Measurements from ENCODE around the gene ZNF580. TPM values are rescaled to one million over a fixed set of nuclear protein-coding genes. Genes with fewer than 3 reads are reported as not detected.

Gene ZNF580
- total RNA-seq, 2 donors from 2014 or later: 21.9 to 22.2 TPM

DNA sequence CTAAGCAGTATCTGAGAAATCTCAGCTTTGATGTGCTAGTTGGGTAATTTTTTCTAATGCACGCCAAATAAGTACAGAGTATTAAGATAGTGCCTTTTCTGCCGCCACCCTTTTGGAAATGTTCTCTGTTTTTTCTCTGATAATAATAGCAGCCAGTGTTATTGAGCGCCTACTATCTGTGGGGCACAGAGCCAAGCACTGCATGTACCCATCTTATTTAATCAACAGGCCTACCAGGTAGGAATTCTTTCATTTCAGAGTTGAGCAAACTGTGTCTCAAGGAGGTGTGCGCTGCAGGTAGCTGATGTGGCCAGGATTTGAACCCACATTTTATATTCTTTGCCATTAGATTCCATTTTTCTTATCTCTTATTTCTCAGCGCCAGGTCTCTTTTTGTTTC is 35.6 kb downstream of the ZNF580 start:
- no peak for ATAC-seq (replicated peaks)

DNA sequence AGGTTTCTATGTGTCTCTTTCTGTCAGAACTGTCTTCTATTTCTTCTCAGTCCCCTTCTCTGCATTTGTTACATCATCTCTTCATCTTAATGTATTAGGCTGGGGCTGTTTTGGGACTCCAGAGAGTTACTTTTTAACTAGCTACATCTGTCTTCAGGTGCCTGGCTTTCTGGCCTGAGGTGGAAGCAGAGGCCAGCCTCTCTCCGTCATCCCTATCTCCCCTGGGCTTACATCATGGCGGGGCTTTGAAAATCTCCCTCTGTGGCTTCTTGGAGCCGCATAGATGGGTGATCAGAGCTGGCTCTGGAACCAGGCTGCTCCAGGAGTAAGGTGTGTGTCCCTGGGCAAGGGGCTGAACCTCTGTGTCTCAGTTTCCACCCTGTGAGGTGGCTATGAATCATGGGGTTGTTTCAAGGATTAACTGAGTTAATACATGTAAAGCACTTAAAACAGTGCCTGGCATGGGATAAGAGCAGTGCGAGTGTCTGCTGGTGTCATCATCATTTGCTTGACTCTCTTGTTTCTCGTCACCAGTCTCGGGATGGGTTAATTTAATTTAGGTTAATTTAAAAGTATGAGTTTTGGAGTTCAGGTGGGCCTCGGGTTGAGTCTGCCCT is 36.2 kb downstream of the ZNF580 start:
- ATAC-seq (replicated peaks): no peak
- Mint-ChIP-seq H3K4me3 (peak overlapping the region; percentile 86), H3K27me3 (no peaks in the 10 kb centered on the region), H3K27ac (peak overlapping the region; percentile 91), H3K4me1 (peaks cover 31% of the 10 kb centered on the region), H3K36me3 (ENCODE audit: low read depth) (peaks cover 85% of the 10 kb centered on the region), H3K9me3 (no peaks in the 10 kb centered on the region)

More for the DNA sequence above, 35.6 kb downstream of the ZNF580 start:
- Mint-ChIP-seq H3K36me3 (ENCODE audit: low read depth) (peaks cover 89% of the 10 kb centered on the region), H3K27ac (peak overlapping the region; percentile 91), H3K4me1 (peaks cover 33% of the 10 kb centered on the region), H3K4me3 (peak overlapping the region; percentile 86), H3K9me3 (no peaks in the 10 kb centered on the region), H3K27me3 (no peaks in the 10 kb centered on the region)

DNA sequence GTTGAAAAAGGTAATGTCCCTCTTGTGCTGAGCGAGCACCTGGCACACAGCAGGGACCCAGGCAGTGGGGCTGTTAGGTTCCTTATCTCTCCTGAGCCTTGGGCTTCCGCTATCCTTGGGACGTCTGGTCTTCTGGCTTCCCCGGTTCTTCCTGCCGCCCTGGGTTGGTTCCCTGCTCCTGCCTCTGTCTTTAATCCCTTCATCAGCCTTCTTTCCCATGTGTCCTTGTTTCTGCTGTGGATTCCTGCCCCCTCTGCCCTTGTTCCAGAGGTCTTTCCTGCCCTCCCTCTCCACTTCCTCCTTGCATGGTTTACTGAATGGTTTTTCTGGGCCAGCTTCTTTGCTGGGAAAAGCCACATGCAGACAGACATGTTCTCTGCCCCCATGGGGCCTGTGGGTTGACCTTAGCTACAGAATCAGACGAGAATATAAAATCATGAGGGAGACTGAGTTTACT is 36.8 kb downstream of the ZNF580 start:
- peak overlapping the region; percentile 86 for H3K4me3 Mint-ChIP-seq

DNA sequence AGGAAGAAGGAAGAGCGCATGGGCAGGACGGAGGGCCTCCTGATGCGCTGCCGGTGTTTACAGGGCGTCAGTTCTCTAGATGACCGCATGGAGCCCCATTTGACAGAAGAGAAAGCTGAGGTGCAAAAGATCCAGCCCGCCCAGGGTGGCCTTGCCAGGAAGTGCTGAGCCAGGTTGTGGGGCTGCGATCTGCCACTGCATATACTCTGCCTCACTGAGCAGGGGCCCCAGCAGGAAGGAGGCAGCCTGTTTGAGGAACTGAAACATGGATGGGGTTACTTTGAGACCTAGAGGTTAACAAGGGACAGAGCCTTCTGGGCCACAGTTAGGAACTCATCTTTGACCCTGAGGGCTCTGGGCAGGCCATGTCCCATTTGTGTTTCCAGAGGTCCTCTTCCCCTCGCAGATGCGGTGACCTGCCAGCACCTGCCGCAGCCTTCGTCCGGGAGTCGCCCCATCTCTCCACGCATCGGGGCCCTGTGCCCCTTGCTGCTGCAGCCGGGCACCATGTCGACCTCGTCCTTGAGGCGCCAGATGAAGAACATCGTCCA is 37.4 kb downstream of the ZNF580 start:
- peak overlapping the region; percentile 91 for H3K27ac Mint-ChIP-seq
- H3K4me1 Mint-ChIP-seq: peaks cover 31% of the 10 kb centered on the region
- peaks cover 83% of the 10 kb centered on the region for H3K36me3 Mint-ChIP-seq (ENCODE audit: low read depth)
- peak overlapping the region; percentile 86 for H3K4me3 Mint-ChIP-seq
- H3K27me3 Mint-ChIP-seq: no peaks in the 10 kb centered on the region
- no peaks in the 10 kb centered on the region for H3K9me3 Mint-ChIP-seq
- ATAC-seq (replicated peaks): no peak

More for the DNA sequence above, 36.8 kb downstream of the ZNF580 start:
- Mint-ChIP-seq H3K27ac (peak overlapping the region; percentile 91), H3K4me1 (peaks cover 31% of the 10 kb centered on the region), H3K27me3 (no peaks in the 10 kb centered on the region), H3K36me3 (ENCODE audit: low read depth) (peaks cover 83% of the 10 kb centered on the region), H3K9me3 (no peaks in the 10 kb centered on the region)
- ATAC-seq (replicated peaks): no peak

DNA sequence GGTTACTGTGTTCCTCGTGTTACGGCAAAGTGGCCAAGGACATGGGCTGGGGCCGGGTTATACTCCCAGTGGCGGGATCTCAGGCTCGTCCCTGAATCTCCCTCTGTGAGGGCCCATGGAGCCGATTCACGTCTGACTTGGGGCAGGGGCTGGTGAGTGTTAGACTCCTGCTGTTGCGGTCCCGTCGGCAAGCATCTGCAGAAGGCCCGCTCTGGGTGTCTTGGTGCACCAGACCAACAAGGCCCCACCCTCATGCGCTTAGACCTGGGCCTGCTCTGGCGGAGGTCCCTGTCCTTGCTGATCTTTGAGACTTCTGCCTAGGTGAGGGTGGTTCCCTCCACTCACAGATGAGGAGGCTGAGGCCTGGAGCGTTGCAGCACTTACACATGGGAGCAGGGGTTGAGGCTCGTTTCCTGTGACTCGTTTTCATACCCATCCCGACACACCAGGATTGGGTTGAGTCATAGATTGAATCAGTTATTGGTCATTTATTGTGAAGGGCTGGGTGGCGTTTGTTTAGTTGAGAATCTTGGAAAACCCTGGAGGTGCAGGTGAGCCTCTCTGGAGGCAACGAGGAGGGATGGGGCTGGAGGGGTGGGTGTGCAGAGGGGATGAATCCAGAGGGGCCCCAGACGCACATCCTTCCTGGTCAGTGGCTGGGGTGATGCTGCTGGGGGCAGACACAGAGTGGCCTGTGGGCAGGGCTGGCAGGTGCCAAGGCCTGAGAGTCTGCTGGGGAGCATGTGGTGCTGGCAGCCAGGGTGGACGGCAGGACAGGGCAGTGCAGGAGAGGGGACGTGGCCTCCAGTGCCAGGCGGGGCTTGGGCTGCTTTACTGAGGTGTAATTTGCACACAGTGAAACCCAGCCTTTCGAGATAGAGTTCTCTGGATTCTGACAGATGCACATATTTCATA is 38.8 kb downstream of the ZNF580 start:
- H3K27me3 Mint-ChIP-seq: no peaks in the 10 kb centered on the region
- peak overlapping the region; percentile 74 for H3K27ac Mint-ChIP-seq
- H3K36me3 Mint-ChIP-seq (ENCODE audit: low read depth): peaks cover 83% of the 10 kb centered on the region
- ATAC-seq (replicated peaks): no peak
- H3K4me3 Mint-ChIP-seq: no peak overlapping the region
- H3K9me3 Mint-ChIP-seq: no peaks in the 10 kb centered on the region
- peaks cover 25% of the 10 kb centered on the region for H3K4me1 Mint-ChIP-seq

DNA sequence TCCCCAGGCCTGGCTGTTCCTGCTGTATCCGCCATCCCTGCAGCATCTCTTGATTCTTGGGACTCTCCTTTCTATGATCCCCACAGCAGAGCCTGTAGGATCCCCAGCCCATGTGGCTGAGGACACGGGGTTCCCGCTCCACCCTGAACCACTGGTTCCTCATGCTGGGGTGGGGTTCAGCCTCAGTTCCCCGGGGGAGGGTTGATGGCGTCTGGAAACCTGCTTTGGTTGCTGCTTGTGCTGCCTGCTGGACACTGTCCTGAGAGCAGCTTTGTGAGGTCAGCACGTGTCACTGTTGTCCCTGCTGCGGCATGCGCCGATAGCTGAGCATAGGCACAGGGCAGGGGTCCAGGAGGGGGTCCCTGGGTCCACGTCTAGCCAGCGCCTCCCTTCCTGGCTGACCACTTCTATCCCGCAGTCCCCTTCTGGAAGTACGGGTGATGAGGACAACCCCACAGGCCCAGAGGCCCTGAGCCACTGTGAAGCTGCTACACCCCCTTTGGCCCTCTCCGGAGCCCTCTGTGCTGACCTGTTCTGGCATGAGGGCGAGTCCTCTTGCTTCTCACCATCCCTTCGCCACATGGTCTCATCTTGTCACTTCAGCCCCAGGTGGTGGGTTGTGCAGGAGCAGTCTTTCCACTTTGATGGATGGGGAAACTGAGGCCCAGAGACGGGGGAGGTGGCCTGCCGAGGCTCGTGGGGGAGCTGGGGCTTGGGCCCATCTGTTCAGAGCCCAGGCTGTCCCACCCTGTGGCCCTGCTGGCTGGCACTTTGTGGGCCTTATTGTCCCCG is 39.7 kb downstream of the ZNF580 start:
- no peak overlapping the region for H3K27ac Mint-ChIP-seq
- H3K4me1 Mint-ChIP-seq: peaks cover 25% of the 10 kb centered on the region
- H3K9me3 Mint-ChIP-seq: no peaks in the 10 kb centered on the region
- no peak overlapping the region for H3K4me3 Mint-ChIP-seq
- H3K27me3 Mint-ChIP-seq: no peaks in the 10 kb centered on the region
- H3K36me3 Mint-ChIP-seq (ENCODE audit: low read depth): peaks cover 87% of the 10 kb centered on the region
- no peak for ATAC-seq (replicated peaks)

DNA sequence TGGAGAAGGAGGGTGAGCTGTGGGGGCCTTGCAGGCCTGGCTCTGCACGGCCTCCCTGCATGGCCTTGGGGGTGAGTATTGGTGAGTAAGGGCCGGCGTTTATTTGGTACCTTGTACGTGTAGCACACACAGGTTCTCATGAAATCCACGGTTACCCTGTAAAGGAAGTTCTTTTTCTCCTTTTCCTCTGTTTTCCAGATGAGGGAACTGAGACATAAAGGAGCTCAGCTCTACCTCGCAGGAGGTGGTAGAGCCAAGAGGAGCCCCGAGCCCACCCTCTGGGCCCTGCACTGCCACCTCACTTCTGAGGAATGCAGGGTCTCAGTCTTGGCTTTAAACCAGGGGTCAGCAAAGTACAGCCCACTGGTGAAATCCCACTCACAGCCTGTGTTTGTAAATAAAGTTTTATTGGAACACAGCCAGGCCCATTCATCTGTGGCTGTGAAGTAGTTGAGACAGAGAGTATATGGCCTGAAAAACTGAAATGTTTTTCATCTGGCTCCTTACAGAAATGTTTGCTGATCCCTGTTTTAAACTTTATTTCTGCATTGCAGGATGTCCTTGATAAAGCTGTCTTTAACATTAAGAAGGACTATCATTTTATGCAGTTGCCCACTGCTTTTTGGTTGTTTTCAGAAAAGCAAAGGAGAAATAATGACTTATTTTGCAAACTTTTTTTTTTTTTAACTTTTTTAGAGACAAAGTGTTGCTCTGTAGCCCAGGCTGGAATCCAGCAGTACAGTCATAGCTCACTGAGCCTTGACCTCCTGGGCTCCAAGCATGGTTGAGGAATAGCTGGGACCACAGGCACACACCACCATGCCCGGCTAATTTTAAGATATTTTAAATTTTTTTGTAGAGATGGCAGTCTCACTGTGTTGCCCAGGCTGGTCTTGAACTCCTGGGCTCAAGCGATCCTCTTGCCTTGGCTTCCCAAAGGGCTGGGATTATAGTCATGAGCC is 40.6 kb downstream of the ZNF580 start:
- Mint-ChIP-seq H3K27ac (no peak overlapping the region), H3K4me1 (peaks cover 23% of the 10 kb centered on the region), H3K36me3 (ENCODE audit: low read depth) (peaks cover 91% of the 10 kb centered on the region), H3K4me3 (no peak overlapping the region), H3K9me3 (no peaks in the 10 kb centered on the region), H3K27me3 (no peaks in the 10 kb centered on the region)
- no peak for ATAC-seq (replicated peaks)

DNA sequence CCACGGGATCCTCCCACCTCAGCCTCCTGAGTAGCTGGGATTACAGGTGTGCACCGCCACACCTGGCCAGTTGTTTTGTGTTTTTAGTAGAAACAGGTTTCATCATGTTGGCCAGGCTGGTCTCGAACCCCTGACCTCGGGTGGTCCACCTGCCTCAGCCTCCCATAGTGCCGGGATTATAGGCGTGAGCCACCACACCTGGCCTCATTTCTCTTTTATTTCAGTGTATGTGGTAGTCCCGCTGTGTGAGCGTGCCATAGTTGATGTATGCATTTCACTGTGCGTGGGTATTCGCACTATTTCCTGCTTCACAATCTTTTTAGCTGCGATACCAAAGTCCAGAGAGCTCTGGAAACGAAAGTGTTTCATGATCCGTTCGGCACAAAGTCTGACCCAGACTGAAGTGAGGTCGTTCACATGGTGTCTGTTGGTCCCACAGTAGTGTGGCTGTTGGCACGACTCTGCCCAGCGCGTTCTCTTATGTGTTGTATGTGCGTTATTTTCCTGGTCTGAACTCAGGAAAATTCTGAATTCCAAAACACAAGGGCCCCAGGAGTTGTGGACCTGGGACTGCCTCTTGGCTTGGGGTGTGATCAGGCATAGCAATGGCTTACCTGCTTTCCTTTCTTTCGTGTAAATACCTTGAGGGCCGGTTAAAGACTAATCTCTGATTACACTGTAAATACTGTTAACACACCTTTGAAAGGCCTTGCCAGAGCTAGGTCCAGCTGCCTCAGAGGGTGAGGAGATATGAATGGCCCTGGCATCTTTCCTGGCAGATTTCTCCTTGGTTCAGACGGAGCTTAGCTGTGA is 42.9 kb downstream of the ZNF580 start:
- Mint-ChIP-seq H3K4me3 (no peak overlapping the region), H3K9me3 (no peaks in the 10 kb centered on the region)
- no peak for ATAC-seq (replicated peaks)

DNA sequence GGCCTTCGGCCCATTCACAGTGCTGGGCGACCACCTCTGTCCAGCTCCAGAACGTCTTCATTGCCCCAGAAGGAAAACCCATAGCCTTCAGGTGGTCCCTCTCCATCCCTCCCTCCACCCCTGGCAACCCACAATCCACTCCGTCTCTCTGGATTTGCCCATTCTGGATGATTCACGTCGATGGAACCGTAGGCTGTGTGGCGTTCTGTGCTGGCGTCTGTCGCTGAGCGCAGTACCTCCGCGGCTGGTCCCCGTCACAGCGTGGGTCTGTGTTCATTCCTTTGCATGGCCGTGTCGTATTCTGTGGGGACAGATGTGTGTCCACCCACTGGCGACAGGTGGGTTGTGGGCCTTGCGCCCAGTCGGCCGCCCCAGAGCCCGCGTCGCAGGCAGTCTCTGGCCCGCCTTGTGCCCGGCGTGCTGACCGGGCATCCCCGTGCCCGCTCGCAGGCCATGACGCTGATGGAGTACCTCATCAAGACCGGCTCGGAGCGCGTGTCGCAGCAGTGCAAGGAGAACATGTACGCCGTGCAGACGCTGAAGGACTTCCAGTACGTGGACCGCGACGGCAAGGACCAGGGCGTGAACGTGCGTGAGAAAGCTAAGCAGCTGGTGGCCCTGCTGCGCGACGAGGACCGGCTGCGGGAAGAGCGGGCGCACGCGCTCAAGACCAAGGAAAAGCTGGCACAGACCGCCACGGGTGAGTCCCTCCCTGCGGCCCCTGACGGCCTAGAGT is 44.3 kb downstream of the ZNF580 start:
- Mint-ChIP-seq H3K9me3 (no peaks in the 10 kb centered on the region), H3K36me3 (ENCODE audit: low read depth) (peaks cover 74% of the 10 kb centered on the region), H3K27ac (no peak overlapping the region), H3K4me1 (no peaks in the 10 kb centered on the region), H3K4me3 (no peak overlapping the region), H3K27me3 (no peaks in the 10 kb centered on the region)
- ATAC-seq (replicated peaks): no peak

More for the DNA sequence above, 42.9 kb downstream of the ZNF580 start:
- Mint-ChIP-seq H3K4me1 (peaks cover 7% of the 10 kb centered on the region), H3K27ac (no peak overlapping the region), H3K27me3 (no peaks in the 10 kb centered on the region), H3K36me3 (ENCODE audit: low read depth) (peaks cover 81% of the 10 kb centered on the region)

DNA sequence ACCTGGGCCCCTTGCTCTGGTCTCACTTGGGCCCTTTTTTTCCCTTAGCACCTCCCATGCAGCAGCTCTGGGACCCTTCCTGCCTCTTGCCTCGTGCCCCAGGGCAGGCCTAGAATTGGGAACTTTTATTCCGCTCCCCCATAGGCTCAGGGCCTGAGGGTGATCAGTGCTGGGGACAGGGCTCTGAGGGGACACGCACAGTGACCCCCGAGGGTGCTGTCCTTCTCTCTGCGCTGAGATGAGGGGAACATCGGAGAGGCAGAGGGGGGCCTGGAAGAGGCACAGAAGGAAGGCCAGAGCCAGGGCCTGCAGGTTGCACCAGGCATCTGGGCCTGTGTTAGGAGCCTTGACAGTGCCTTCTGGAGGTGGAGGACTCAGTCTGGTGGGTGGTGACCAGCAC is 45.0 kb downstream of the ZNF580 start:
- H3K4me3 Mint-ChIP-seq: no peak overlapping the region
- peaks cover 68% of the 10 kb centered on the region for H3K36me3 Mint-ChIP-seq (ENCODE audit: low read depth)
- peak overlapping the region; percentile 19 for H3K27ac Mint-ChIP-seq
- H3K27me3 Mint-ChIP-seq: no peaks in the 10 kb centered on the region
- no peaks in the 10 kb centered on the region for H3K9me3 Mint-ChIP-seq
- H3K4me1 Mint-ChIP-seq: no peaks in the 10 kb centered on the region
- ATAC-seq (replicated peaks): no peak

DNA sequence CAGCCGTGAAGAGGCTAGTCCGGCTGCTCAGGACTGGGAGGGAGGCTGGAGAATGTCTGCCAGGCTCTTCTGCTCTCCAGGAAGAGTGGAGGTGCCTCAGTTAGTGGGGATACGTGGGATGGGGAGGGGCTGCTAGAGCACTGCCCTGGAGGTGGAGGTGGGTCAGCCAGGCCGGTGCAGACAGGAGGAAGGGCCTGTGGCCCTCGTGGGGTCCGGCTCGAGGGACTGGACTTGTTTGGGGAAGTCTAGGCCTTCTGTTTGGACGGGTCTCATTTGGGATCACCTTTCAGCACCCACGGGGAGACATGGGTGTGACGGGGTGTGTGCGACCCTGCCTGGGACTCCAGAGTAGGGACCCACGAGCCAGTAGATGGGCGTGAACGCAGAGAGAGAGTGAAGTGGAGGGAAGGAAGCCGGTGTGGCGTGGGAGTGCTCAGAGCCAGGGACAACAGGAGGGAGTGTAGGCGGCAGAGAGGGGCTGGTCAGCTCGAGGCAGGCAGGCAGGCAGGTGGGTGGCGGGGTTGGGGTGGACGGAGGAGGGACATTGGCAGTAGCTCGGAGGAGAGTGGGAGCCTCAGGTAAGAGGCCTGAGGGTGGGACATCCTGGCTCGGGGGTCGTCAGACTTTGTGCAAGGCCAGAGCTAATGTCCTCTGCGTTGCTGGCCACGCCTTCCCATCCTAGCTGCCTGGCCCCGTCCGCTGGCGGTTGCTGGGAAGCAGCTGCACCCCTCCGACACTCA is 45.7 kb downstream of the ZNF580 start:
- Mint-ChIP-seq H3K36me3 (ENCODE audit: low read depth) (peaks cover 65% of the 10 kb centered on the region), H3K27ac (peak overlapping the region; percentile 19), H3K9me3 (no peaks in the 10 kb centered on the region), H3K4me1 (no peaks in the 10 kb centered on the region), H3K27me3 (no peaks in the 10 kb centered on the region), H3K4me3 (no peak overlapping the region)
- no peak for ATAC-seq (replicated peaks)
